ENCODE data around the gene URB1. TPM values are rescaled to one million over a fixed set of nuclear protein-coding genes. Genes with fewer than 3 reads are reported as not detected.

URB1 gene
- total and polyA plus RNA-seq, 2 of the 8 experiments (the other 6 are each of a cell fraction or from before 2014, with no cell fraction given): 8.1 to 28.9 TPM

DNA sequence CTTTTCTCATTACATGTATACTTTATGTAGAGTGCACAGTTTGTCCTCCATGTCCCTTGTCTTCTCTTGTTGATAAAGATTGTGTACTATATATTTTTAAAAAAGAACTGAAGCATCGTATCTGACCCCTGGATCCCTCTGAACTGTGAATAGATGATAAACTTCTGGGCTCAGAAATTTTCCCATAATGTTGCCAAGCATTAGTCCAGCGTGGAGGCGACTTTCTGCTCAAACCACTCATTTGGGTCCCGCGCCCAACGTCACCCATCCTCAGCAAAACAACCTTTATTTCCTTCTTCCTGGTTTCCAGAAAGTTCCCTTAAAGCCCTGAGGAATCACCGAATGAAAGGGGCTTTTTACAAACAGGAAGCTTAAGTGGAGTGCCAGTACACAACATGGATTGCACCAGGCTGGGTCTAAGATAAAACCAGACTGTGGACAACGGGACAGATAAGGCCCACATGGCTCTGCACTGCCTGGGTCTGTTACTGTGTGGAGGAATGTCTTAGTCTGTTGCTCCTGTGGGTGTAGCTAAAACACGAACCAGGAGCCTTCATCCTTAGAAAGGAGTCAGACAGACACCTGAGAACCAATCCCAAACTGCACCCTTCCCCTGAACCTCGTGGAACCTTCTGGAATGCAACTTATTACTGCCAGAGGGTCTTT lies 35.3 kb upstream of the URB1 start:
- no peak for DNase-seq (ENCODE audit: low read depth in 1 of 2, low spot score in 2 of 2)
- Histone ChIP-seq H3K18ac (ENCODE audit: extremely low read depth, low read length) (no peak overlapping the region), H2AK5ac (ENCODE audit: low read depth, low read length) (no peak overlapping the region), H4K91ac (replicated peaks; ENCODE audit: insufficient read length, low read length) (no peak overlapping the region), H3K4me3 (ENCODE audit: extremely low read depth in 1 of 4, insufficient read depth in 2 of 4, low read depth in 3 of 4, low read length in 4 of 4) (no peak overlapping the region), H2BK120ac (replicated peaks; ENCODE audit: low read depth, low read length) (no peak overlapping the region), H3K4me2 (ENCODE audit: insufficient read depth in 1 of 2, low read depth in 2 of 2, low read length in 2 of 2) (no peak overlapping the region), H3K4ac (replicated peaks; ENCODE audit: insufficient read length, low read depth, low read length) (no peak overlapping the region), H3K9ac (replicated peaks in 1 of 4; ENCODE audit: extremely low read depth in 1 of 4, low read depth in 3 of 4, low read length in 3 of 4) (no peak overlapping the region), H3K36me3 (ENCODE audit: control insufficient read depth in 2 of 4, insufficient read depth in 4 of 4, low read length in 3 of 4) (no peaks in the 10 kb centered on the region), H2AFZ (ENCODE audit: low read length) (no peak overlapping the region), H3K79me2 (ENCODE audit: control insufficient read depth in 1 of 2, insufficient read depth in 2 of 2, low read length in 2 of 2) (no peaks in the 10 kb centered on the region), H2BK5ac (ENCODE audit: low read depth, low read length) (0 out of 2 replicates have a peak overlapping the region, but pooled peaks have one; percentile 5), H4K8ac (ENCODE audit: extremely low read depth, insufficient read depth, low read length) (no peak overlapping the region), H2BK12ac (ENCODE audit: low read depth, low read length) (no peak overlapping the region), H2BK20ac (ENCODE audit: low read length) (no peak overlapping the region), H4K5ac (ENCODE audit: insufficient read length, low read depth, low read length) (no peak overlapping the region), H3K23me2 (ENCODE audit: low read depth, low read length) (no peaks in the 10 kb centered on the region), H3K23ac (ENCODE audit: insufficient read length) (no peak overlapping the region), H3K56ac (replicated peaks; ENCODE audit: insufficient read length, low read depth, low read length) (no peak overlapping the region), H3K14ac (ENCODE audit: insufficient read length) (no peak overlapping the region), H4K20me1 (replicated peaks in 1 of 2; ENCODE audit: control insufficient read depth in 1 of 2, insufficient read depth in 2 of 2, low read length in 2 of 2) (no peaks in the 10 kb centered on the region), H3K4me1 (replicated peaks in 1 of 4; ENCODE audit: control insufficient read depth in 3 of 4, insufficient read depth in 4 of 4, low read length in 3 of 4) (peaks cover 0 to 3% (median under 1%) of the 10 kb centered on the region in 4 experiments; a peak in 2 of 7 replicates), H3K9me3 (ENCODE audit: insufficient read depth in 2 of 2, low read depth in 1 of 2, low read length in 1 of 2) (no peaks in the 10 kb centered on the region), H3K27me3 (replicated peaks in 1 of 4; ENCODE audit: control insufficient read depth in 3 of 4, extremely low read depth in 1 of 4, insufficient read depth in 3 of 4, low read length in 3 of 4) (no peaks in the 10 kb centered on the region), H3K79me1 (ENCODE audit: low read depth, low read length) (no peaks in the 10 kb centered on the region), H2BK15ac (ENCODE audit: low read length) (no peak overlapping the region), H3K27ac (ENCODE audit: low read depth, low read length) (no peak overlapping the region)
- 90% methylated on average over 10 of the region's 10 CpGs; no CpG with 5 or more reads in 1 of the 2 experiments for WGBS, 2 experiments (ENCODE audit: extremely low coverage in 1 of 2, insufficient coverage in 1 of 2, insufficient read length in 1 of 2, insufficient replicate concordance in 2 of 2, low coverage in 1 of 2, low lambda C conversion rate in 2 of 2, missing lambda C conversion rate in 1 of 2)
- no peak for FAIRE-seq
- POLR2A ChIA-PET (ENCODE audit: partially characterized antibody): interaction anchor here (1.0 kb wide), 1 partner anchor 17 kb away, joined by 3 read pairs; no protein-coding TSS in a partner anchor
- TF ChIP-seq RBBP5 (IDR thresholded peaks at IDR 0.05; ENCODE audit: borderline replicate concordance, low read depth, low read length) (no peak), JUN (IDR thresholded peaks at IDR 0.05; ENCODE audit: low read depth, low read length) (no peak), RFX5 (IDR thresholded peaks at IDR 0.05; ENCODE audit: borderline replicate concordance, low read depth, low read length) (no peak), RXRA (IDR thresholded peaks at IDR 0.05; ENCODE audit: insufficient read depth, low read depth, low read length) (no peak), KDM5A (IDR thresholded peaks at IDR 0.05; ENCODE audit: low read length) (no peak), JUND (IDR thresholded peaks at IDR 0.05; ENCODE audit: low read length) (no peak), EGR1 (IDR thresholded peaks at IDR 0.05; ENCODE audit: borderline replicate concordance, low read depth, low read length) (no peak), ZNF274 (IDR thresholded peaks at IDR 0.05; ENCODE audit: borderline replicate concordance, extremely low read depth, low read length) (no peak), TEAD4 (IDR thresholded peaks at IDR 0.05; ENCODE audit: low read depth, low read length) (no peak), BRCA1 (IDR thresholded peaks at IDR 0.05; ENCODE audit: low read depth, low read length) (no peak)
- TF ChIP-seq, protein P1, sequence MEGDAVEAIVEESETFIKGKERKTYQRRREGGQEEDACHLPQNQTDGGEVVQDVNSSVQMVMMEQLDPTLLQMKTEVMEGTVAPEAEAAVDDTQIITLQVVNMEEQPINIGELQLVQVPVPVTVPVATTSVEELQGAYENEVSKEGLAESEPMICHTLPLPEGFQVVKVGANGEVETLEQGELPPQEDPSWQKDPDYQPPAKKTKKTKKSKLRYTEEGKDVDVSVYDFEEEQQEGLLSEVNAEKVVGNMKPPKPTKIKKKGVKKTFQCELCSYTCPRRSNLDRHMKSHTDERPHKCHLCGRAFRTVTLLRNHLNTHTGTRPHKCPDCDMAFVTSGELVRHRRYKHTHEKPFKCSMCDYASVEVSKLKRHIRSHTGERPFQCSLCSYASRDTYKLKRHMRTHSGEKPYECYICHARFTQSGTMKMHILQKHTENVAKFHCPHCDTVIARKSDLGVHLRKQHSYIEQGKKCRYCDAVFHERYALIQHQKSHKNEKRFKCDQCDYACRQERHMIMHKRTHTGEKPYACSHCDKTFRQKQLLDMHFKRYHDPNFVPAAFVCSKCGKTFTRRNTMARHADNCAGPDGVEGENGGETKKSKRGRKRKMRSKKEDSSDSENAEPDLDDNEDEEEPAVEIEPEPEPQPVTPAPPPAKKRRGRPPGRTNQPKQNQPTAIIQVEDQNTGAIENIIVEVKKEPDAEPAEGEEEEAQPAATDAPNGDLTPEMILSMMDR (IDR thresholded peaks at IDR 0.05; ENCODE audit: control extremely low read depth in 1 of 3, insufficient read depth in 1 of 3, low read depth in 1 of 3, low read length in 3 of 3): no peak
- CTCF ChIA-PET (ENCODE audit: partially characterized antibody): interaction anchor here (0.6 to 2.2 kb wide), 3 partner anchors 16 to 149 kb away, joined by 3 to 7 read pairs (median 3); no protein-coding TSS in a partner anchor
